CD4-positive, alpha-beta T cell (primary cell): ENCODE measurements around the gene GHR. TPM values are rescaled to one million over a fixed set of nuclear protein-coding genes. Genes with fewer than 3 reads are reported as not detected.

ENCODE experiments used
- ATAC-seq: fragments of 200-7000 bp; cut with Tn5 transposase; one replicate; pipeline ENCODE4 v1.10.0; 2022; ENCODE audit warnings: mild to moderate bottlenecking; ENCODE audit not compliant: poor library complexity
- CTCF ChIA-PET: fragments of 350-600 bp; sonication (Branson Sonifier 250); formaldehyde crosslinking; loops from one replicate; lab custom pipeline; 2021; ENCODE audit warnings: antibody characterized with exemption, inconsistent platforms; lab: Charles Lee
- POLR2A ChIA-PET: fragments of 350-600 bp; sonication (Branson Sonifier 250); formaldehyde crosslinking; loops from one replicate; lab custom pipeline; 2021; ENCODE audit warnings: antibody characterized with exemption, inconsistent platforms; lab: Charles Lee
- DNase-seq, 14 experiments: peaks; one replicate each; pipeline ENCODE4 v3.0.0-alpha.2; 2013 to 2020; ENCODE audit warnings: mixed read lengths in 2 of 14
- H3K27ac ChIP-seq, 2 donors: one replicate each; pipeline versions ENCODE4 v1.5.1 to v1.7.0; 2013; ENCODE audit warnings: low read length in 2 of 2, low read depth in 1 of 2, mild to moderate bottlenecking in 1 of 2
- H3K27me3 ChIP-seq, 2 experiments: 1 replicate in 1 of 2; 2 replicates in 1 of 2; pipeline versions ENCODE4 v1.6.1 to v1.7.0; 2013; ENCODE audit warnings: low read length in 2 of 2, control low read depth in 1 of 2, mild to moderate bottlenecking in 1 of 2, moderate library complexity in 1 of 2; ENCODE audit not compliant: insufficient read depth in 2 of 2, control insufficient read depth in 1 of 2
- H3K36me3 ChIP-seq: one replicate; pipeline ENCODE4 v1.6.1; 2013; ENCODE audit warnings: low read length, control low read depth; ENCODE audit not compliant: insufficient read depth
- H3K4me1 ChIP-seq: one replicate; pipeline ENCODE4 v1.6.1; 2013; ENCODE audit warnings: low read length, control low read depth; ENCODE audit not compliant: insufficient read depth
- H3K4me3 ChIP-seq: one replicate; pipeline ENCODE4 v1.5.1; 2013; ENCODE audit warnings: mild to moderate bottlenecking, low read length, moderate library complexity
- H3K9me3 ChIP-seq, 2 experiments: 1 replicate in 1 of 2; 2 replicates in 1 of 2; pipeline versions ENCODE4 v1.6.1 to v1.7.0; 2013; ENCODE audit warnings: low read length in 2 of 2, mild to moderate bottlenecking in 2 of 2, control low read depth in 1 of 2, moderate library complexity in 1 of 2; ENCODE audit not compliant: control insufficient read depth in 1 of 2, insufficient read depth in 1 of 2
- H3K27ac Mint-ChIP-seq: one replicate; pipeline ENCODE4 v1.8.0; 2020; ENCODE audit warnings: mixed read lengths
- H3K27me3 Mint-ChIP-seq: one replicate; pipeline ENCODE4 v1.8.0; 2021; ENCODE audit warnings: mixed read lengths
- H3K36me3 Mint-ChIP-seq: one replicate; pipeline ENCODE4 v1.8.0; 2021; ENCODE audit warnings: low read depth, mixed read lengths
- H3K4me1 Mint-ChIP-seq: one replicate; pipeline ENCODE4 v1.8.0; 2021; ENCODE audit warnings: low read depth, mixed read lengths
- H3K4me3 Mint-ChIP-seq: one replicate; pipeline ENCODE4 v1.8.0; 2020; ENCODE audit warnings: mild to moderate bottlenecking, mixed read lengths
- H3K9me3 Mint-ChIP-seq: one replicate; pipeline ENCODE4 v1.8.0; 2020; ENCODE audit warnings: mixed read lengths
- CTCF ChIP-seq: fragments of 200-600 bp; IDR thresholded peaks from one replicate; pipeline ENCODE4 v1.8.0; 2022; ENCODE audit warnings: antibody characterized with exemption, mild to moderate bottlenecking
- intact Hi-C, 2 experiments: fragments of 100-400 bp; cut with DNase I in 1 of 2; cut with micrococcal nuclease in 1 of 2; formaldehyde crosslinking; loops; one replicate each; pipeline versions ENCODE4 v1.15.1 to v1.9.0; 2023 to 2025; cut with DNase I, micrococcal nuclease
- total RNA-seq, 174 experiments: library from RNA in 2 of 174; stranded (reverse) in 2 of 174; gene quantifications; one replicate each; pipeline ENCODE4 v1.2.3 and lab custom pipeline; 2021 to 2026

The GHR gene
- total RNA-seq, 2 experiments from 2014 or later = not detected

DNA sequence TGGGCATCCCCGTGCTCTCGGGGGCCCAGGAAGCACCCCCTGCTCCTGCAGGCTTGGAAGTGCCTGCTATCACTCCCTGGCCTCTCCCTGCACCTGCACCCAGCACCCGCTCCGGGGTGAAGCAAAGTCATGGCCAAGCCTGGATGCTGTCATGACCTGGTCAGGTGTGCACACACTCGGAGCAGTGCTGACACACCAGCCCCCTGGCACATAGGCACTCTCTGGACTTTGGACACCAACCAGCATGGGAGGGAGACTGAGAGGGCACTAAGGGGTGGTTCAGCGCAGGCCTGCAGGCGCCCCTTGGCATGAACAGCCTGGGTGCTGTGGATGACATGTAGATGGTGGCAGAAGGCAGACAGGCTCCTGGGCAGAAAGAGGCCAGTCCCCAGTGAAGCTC lies 158.6 kb downstream of the GHR start:
- DNase-seq (no peak), ATAC-seq (no peak)
- Mint-ChIP-seq H3K27ac (no peak overlapping the region), H3K4me3 (no peak overlapping the region), H3K9me3 (no peaks in the 10 kb centered on the region), H3K36me3 (no peaks in the 10 kb centered on the region), H3K4me1 (no peaks in the 10 kb centered on the region), H3K27me3 (peaks cover 33% of the 10 kb centered on the region)
- POLR2A ChIA-PET = no interaction called here
- Histone ChIP-seq H3K4me3 (no peak overlapping the region), H3K27me3 (peaks cover 0 to 8% of the 10 kb centered on the region in 2 experiments), H3K27ac (no peak overlapping the region), H3K36me3 (no peaks in the 10 kb centered on the region), H3K9me3 (peaks cover 0 to 5% of the 10 kb centered on the region in 2 experiments), H3K4me1 (no peaks in the 10 kb centered on the region)
- intact Hi-C loops = loop anchor here (5.0 to 10.0 kb wide), 3 partner anchors 183 to 725 kb away; no protein-coding TSS in a partner anchor
- CTCF ChIA-PET = no interaction called here
- TF ChIP-seq CTCF = no peak

- Mint-ChIP-seq H3K27me3 (peaks cover 37% of the 10 kb centered on the region), H3K27ac (no peak overlapping the region), H3K4me1 (no peaks in the 10 kb centered on the region), H3K4me3 (no peak overlapping the region), H3K9me3 (no peaks in the 10 kb centered on the region), H3K36me3 (no peaks in the 10 kb centered on the region)
- H3K9me3 ChIP-seq = peaks cover 0 to 5% of the 10 kb centered on the region in 2 experiments
- peaks cover 0 to 8% of the 10 kb centered on the region in 2 experiments for H3K27me3 ChIP-seq
- no peak overlapping the region for H3K4me3 ChIP-seq
- H3K4me1 ChIP-seq = no peaks in the 10 kb centered on the region
- ChIA-PET CTCF (interaction anchor here (1.0 to 1.2 kb wide), 2 partner anchors 12 to 525 kb away, joined by 3 read pairs; no protein-coding TSS in a partner anchor), POLR2A (no interaction called here)
- no peak for DNase-seq
- TF ChIP-seq CTCF = no peak
- intact Hi-C loops = loop anchor here (5.0 to 10.0 kb wide), 3 partner anchors 182 to 725 kb away; no protein-coding TSS in a partner anchor
- H3K27ac ChIP-seq = no peak overlapping the region
- no peaks in the 10 kb centered on the region for H3K36me3 ChIP-seq
- no peak for ATAC-seq
These were observed 159.5 kb downstream of the GHR start for GRCh38 chr5:42582723-42583122.

DNA sequence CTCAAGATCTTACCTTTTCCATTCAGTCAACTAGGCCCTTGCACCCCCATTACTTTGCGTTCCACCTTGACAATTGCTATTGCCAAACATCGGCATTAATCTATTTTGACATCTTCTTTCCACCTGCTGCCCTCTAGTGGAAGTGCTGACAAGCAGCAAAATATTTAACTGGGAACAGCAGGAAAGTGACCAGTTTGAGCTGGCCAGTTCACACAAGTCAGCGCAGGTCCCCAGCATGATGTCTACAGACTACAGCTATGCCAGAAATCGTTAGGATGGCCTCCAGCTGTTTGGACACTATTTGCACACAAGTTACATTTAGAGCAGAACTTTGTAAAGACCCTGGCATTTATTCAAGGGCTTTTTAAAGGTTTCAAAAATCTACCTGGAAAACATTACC lies 160.1 kb downstream of the GHR start:
- Mint-ChIP-seq H3K4me1 (no peaks in the 10 kb centered on the region), H3K27me3 (peaks cover 40% of the 10 kb centered on the region), H3K4me3 (no peak overlapping the region), H3K27ac (no peak overlapping the region), H3K9me3 (no peaks in the 10 kb centered on the region), H3K36me3 (no peaks in the 10 kb centered on the region)
- no peak for ATAC-seq
- Histone ChIP-seq H3K27me3 (peaks cover 0 to 8% of the 10 kb centered on the region in 2 experiments), H3K4me3 (no peak overlapping the region), H3K36me3 (no peaks in the 10 kb centered on the region), H3K27ac (no peak overlapping the region), H3K4me1 (no peaks in the 10 kb centered on the region), H3K9me3 (peaks cover 0 to 5% of the 10 kb centered on the region in 2 experiments)
- ChIA-PET CTCF (interaction anchor here (1.0 to 1.2 kb wide), 2 partner anchors 11 to 526 kb away, joined by 3 read pairs; no protein-coding TSS in a partner anchor), POLR2A (no interaction called here)
- DNase-seq = peak in 5 of 14 experiments; percentile 15 to 54 (median 43)
- TF ChIP-seq CTCF = peak; percentile 68
- intact Hi-C loops = loop anchor here (5.0 to 10.0 kb wide), 3 partner anchors 181 to 726 kb away; no protein-coding TSS in a partner anchor
